Keratinocyte (primary cell): ENCODE measurements around the gene DDX46. TPM values are rescaled to one million over a fixed set of nuclear protein-coding genes. Genes with fewer than 3 reads are reported as not detected.

Source experiments
- DNase-seq: peaks from one replicate; pipeline ENCODE4 v3.0.0-alpha.2; 2011; ENCODE audit warnings: low read depth, missing footprints, low spot score
- FAIRE-seq: peaks from 2 replicates; lab custom pipeline; 2011; peaks lifted over from hg19 to GRCh38; lab: Jason Lieb, UNC
- H2AFZ ChIP-seq: 2 replicates; pipeline ENCODE4 v1.6.0; 2012; ENCODE audit warnings: low read length, control low read depth, inconsistent platforms; ENCODE audit not compliant: control insufficient read depth
- H3K27ac ChIP-seq: 2 replicates; pipeline ENCODE4 v1.5.1; 2011; ENCODE audit warnings: low read length; ENCODE audit not compliant: control insufficient read depth, insufficient read depth
- H3K27me3 ChIP-seq: 3 replicates; pipeline ENCODE4 v1.6.0; 2011; ENCODE audit warnings: low read length; ENCODE audit not compliant: control insufficient read depth, insufficient read depth; ENCODE audit errors: extremely low read depth
- H3K36me3 ChIP-seq, 2 experiments: 2 replicates in 1 of 2; 3 replicates in 1 of 2; pipeline ENCODE4 v1.5.1; 2011; ENCODE audit warnings: low read length in 2 of 2, mild to moderate bottlenecking in 1 of 2; ENCODE audit not compliant: control insufficient read depth in 2 of 2, insufficient read depth in 2 of 2; ENCODE audit errors: extremely low read depth in 1 of 2
- H3K4me1 ChIP-seq: 3 replicates; pipeline ENCODE4 v1.5.1; 2011; ENCODE audit warnings: low read length; ENCODE audit not compliant: control insufficient read depth, insufficient read depth; ENCODE audit errors: extremely low read depth
- H3K4me2 ChIP-seq: 3 replicates; pipeline ENCODE4 v1.6.0; 2011; ENCODE audit warnings: low read depth, low read length; ENCODE audit not compliant: control insufficient read depth, insufficient read depth; ENCODE audit errors: extremely low read depth
- H3K4me3 ChIP-seq, 3 experiments: fragments of 200-600 bp in 1 of 3; sonication (generic) in 1 of 3; 2 replicates in 2 of 3; 3 replicates in 1 of 3; pipeline ENCODE4 v1.5.1; 2011 to 2016; ENCODE audit warnings: low read length in 3 of 3, mild to moderate bottlenecking in 3 of 3, control low read depth in 2 of 3, inconsistent platforms in 1 of 3, low read depth in 1 of 3, mixed read lengths in 1 of 3, mixed run types in 1 of 3, moderate library complexity in 1 of 3; ENCODE audit not compliant: control insufficient read depth in 2 of 3, insufficient read depth in 2 of 3; ENCODE audit errors: extremely low read depth in 1 of 3
- H3K79me2 ChIP-seq: 2 replicates; pipeline ENCODE4 v1.6.0; 2012; ENCODE audit warnings: low read length; ENCODE audit not compliant: control insufficient read depth, insufficient read depth
- H3K9ac ChIP-seq: 3 replicates; pipeline ENCODE4 v1.6.0; 2011; ENCODE audit warnings: low read length; ENCODE audit not compliant: control insufficient read depth, insufficient read depth; ENCODE audit errors: extremely low read depth
- H3K9me1 ChIP-seq: 3 replicates; pipeline ENCODE4 v1.6.0; 2011; ENCODE audit warnings: low read length; ENCODE audit not compliant: control insufficient read depth, insufficient read depth; ENCODE audit errors: extremely low read depth
- H3K9me3 ChIP-seq: 2 replicates; pipeline ENCODE4 v1.5.1; 2012; ENCODE audit warnings: low read depth, low read length; ENCODE audit not compliant: control insufficient read depth
- H4K20me1 ChIP-seq: 3 replicates; pipeline ENCODE4 v1.6.0; 2011; ENCODE audit warnings: low read length; ENCODE audit not compliant: control insufficient read depth, insufficient read depth; ENCODE audit errors: extremely low read depth
- CTCF ChIP-seq, 3 experiments: IDR thresholded peaks in 1 of 3; conservative IDR thresholded peaks in 1 of 3; optimal IDR thresholded peaks in 1 of 3; 2 replicates in 2 of 3; 3 replicates in 1 of 3; pipeline versions ENCODE3 to v1.5.1; 2011; ENCODE audit warnings: low read length in 3 of 3, mild to moderate bottlenecking in 3 of 3, moderate library complexity in 2 of 3, control low read depth in 1 of 3, inconsistent platforms in 1 of 3; ENCODE audit not compliant: insufficient read depth in 2 of 3; ENCODE audit errors: extremely low read depth in 1 of 3
- EZH2 ChIP-seq: IDR thresholded peaks from one replicate; pipeline ENCODE4 v1.6.1; 2012; ENCODE audit warnings: inconsistent platforms, mild to moderate bottlenecking, low read length, moderate library complexity
- dilution Hi-C: fragments of 300-500 bp; cut with MboI; formaldehyde crosslinking; loops from one replicate; pipeline ENCODE4 v1.7.0; 2020; ENCODE audit warnings: low sequenced_read_pairs; ENCODE audit not compliant: extremely low pct_ligation_motif_present
- polyA plus RNA-seq, 5 experiments: library from polyadenylated mRNA; depleted of rRNA in 3 of 5; stranded (reverse) in 3 of 5; stranded (forward) in 1 of 5; unstranded in 1 of 5; fragments of >200 nt; gene quantifications; 1 replicate in 1 of 5; 2 replicates in 3 of 5; 3 replicates in 1 of 5; pipeline versions ENCODE4 v1.2.1 to v1.2.3, GENCODE V29; 2011 to 2012; ENCODE audit warnings: missing spikeins in 2 of 5, low read depth in 1 of 5, low replicate concordance in 1 of 5

DDX46 gene
- polyA plus RNA-seq, 1 donor (not counting 4 experiments of a cell fraction or from before 2014, with no cell fraction given), result 39.0 TPM

GRCh38 chr5:134738963-134739661, 19.5 kb upstream of the DDX46 start:
- Histone ChIP-seq H3K9me3 (no peaks in the 10 kb centered on the region), H3K79me2 (peaks cover 31% of the 10 kb centered on the region), H3K9me1 (no peaks in the 10 kb centered on the region), H3K4me3 (peak overlapping the region; percentile 76 to 94 (median 90)), H3K27me3 (no peaks in the 10 kb centered on the region), H4K20me1 (no peaks in the 10 kb centered on the region), H3K4me2 (peak overlapping the region; percentile 90), H2AFZ (peak overlapping the region; percentile 93), H3K9ac (peak overlapping the region; percentile 96), H3K36me3 (peaks cover 2 to 3% of the 10 kb centered on the region in 2 experiments), H3K27ac (peak overlapping the region; percentile 86), H3K4me1 (peaks cover 11% of the 10 kb centered on the region)
- TF ChIP-seq EZH2 (no peak), CTCF (optimal IDR thresholded peaks at IDR 0.05 in 1 of 3, IDR thresholded peaks at IDR 0.05 in 1 of 3, conservative IDR thresholded peaks at IDR 0.05 in 1 of 3; ENCODE audit: extremely low read depth in 1 of 3, insufficient read depth in 2 of 3, low read length in 3 of 3) (peak; percentile 11 to 36 (median 13))
- no peak for DNase-seq
- dilution Hi-C loops, result no loop called here
- FAIRE-seq, result peak; percentile 29

GRCh38 chr5:134741052-134741451, 17.5 kb upstream of the DDX46 start:
- dilution Hi-C loops, result no loop called here

More at GRCh38 chr5:134741052-134741451, 17.5 kb upstream of the DDX46 start:
- Histone ChIP-seq H4K20me1 (no peaks in the 10 kb centered on the region), H3K27me3 (no peaks in the 10 kb centered on the region), H3K9me3 (no peaks in the 10 kb centered on the region), H3K79me2 (peaks cover 31% of the 10 kb centered on the region), H3K27ac (no peak overlapping the region), H3K9me1 (no peaks in the 10 kb centered on the region), H3K4me3 (no peak overlapping the region), H3K9ac (no peak overlapping the region), H2AFZ (no peak overlapping the region), H3K36me3 (peaks cover 2 to 3% of the 10 kb centered on the region in 2 experiments), H3K4me2 (no peak overlapping the region), H3K4me1 (peaks cover 11% of the 10 kb centered on the region)
- TF ChIP-seq EZH2 (no peak), CTCF (optimal IDR thresholded peaks at IDR 0.05 in 1 of 3, IDR thresholded peaks at IDR 0.05 in 1 of 3, conservative IDR thresholded peaks at IDR 0.05 in 1 of 3; ENCODE audit: extremely low read depth in 1 of 3, insufficient read depth in 2 of 3, low read length in 3 of 3) (no peak)
- FAIRE-seq (no peak), DNase-seq (no peak)
